Measurements from ENCODE around the gene ALOX12B.

The ALOX12B gene

GRCh38 chr17:8087075-8087951, at the start of gene ALOX12B:
Gene ALOX12B, minus strand, starts transcription at chr17:8087716. Its CDS starts 274 bp downstream, at chr17:8087442.
- no peak for DNase-seq (ENCODE audit: low spot score)

GRCh38 chr17:8133941-8134340, 46.4 kb upstream of the ALOX12B start:
- DNase-seq (ENCODE audit: low spot score): no peak

GRCh38 chr17:8133399-8133798, 45.9 kb upstream of the ALOX12B start:
- DNase-seq (ENCODE audit: low spot score): no peak

DNA sequence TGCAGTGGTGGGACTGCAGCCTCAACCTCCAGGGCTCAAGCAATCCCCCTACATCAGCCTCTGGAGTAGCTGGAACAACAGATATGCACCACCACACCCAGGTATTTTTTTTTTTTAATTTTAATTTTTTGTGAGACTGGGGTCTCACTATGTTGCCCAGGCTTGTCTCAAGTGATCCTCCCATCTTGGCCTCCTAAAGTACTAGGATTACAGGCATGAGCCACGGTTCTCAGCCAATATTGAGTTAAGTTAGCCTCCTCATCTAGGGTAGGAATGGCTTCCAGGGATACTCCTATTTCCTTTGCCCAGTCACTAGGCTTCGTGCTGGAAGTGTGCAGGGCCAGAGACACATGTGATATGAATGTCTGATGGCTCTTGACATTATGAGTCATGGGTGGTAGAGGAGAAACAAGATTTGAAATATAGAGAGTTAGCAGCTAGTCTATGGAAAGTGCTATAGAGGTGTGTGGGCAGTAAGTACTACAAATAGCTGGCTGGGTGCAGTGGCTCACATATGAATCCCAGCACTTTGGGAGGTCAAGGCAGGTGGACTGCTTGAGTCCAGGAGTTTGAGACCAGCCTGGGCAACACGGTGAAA, 44.4 kb upstream of the ALOX12B start:
- DNase-seq (ENCODE audit: low spot score): no peak

- no peak for DNase-seq (ENCODE audit: low spot score)
Measured at GRCh38 chr17:8128125-8128784, 40.7 kb upstream of the ALOX12B start.

DNA sequence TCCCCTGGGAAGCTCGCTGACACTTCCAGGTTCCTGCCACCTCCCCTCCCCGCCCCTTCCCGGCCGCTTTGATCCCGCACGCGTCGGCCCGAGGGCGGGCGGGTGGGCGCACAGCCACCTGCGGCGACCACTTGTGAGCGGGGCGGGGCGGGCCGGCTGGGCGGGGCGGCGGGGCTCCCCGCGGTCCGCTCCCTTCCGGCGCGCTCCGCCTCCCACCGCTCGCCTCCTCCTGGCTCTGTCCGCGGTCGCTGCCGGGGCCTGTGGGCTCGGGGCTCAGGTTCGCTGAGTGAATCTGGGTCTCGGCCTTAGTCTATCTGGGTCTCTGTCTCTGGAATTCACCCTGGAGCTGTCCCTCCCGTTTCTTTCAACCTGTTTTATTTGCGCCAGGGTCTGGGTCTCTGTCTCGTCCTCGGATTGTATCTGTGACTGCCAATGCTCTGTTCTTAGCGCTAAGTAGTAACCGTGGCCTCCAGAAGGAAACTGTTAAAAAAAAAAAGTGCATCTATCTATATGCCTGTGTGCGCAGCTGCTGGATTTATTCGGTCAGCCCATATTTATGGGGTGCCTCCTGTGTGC, 39.1 kb upstream of the ALOX12B start:
- DNase-seq (ENCODE audit: low spot score): peak; percentile 33

DNA sequence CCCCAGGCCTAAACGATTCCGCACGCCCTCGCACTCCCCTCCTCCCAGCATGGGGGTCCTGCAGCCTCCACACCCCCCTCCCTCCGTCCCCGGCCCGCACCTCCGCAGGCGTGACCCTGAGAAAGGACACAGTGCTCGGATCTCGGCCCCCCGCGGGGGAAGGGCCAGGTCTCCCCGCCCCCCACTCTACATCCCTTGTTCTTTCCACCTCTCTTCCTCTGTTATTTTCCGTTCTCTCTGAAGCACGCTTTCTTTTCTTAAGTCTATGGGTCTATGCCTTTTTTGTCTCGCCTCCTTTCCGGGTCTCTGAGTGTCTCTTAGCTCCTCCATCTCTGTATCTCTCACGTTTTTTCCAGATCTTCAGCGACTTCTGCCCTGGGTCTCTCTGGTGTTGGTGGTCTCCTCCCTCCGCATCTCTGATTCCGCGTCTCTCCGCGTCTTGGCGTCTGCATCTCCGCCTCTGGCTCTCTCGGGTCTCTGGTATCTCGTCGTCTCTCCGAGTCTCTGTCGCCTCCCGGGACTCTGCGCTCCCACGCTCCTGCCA, 38.5 kb upstream of the ALOX12B start:
- DNase-seq (ENCODE audit: low spot score): no peak

DNA sequence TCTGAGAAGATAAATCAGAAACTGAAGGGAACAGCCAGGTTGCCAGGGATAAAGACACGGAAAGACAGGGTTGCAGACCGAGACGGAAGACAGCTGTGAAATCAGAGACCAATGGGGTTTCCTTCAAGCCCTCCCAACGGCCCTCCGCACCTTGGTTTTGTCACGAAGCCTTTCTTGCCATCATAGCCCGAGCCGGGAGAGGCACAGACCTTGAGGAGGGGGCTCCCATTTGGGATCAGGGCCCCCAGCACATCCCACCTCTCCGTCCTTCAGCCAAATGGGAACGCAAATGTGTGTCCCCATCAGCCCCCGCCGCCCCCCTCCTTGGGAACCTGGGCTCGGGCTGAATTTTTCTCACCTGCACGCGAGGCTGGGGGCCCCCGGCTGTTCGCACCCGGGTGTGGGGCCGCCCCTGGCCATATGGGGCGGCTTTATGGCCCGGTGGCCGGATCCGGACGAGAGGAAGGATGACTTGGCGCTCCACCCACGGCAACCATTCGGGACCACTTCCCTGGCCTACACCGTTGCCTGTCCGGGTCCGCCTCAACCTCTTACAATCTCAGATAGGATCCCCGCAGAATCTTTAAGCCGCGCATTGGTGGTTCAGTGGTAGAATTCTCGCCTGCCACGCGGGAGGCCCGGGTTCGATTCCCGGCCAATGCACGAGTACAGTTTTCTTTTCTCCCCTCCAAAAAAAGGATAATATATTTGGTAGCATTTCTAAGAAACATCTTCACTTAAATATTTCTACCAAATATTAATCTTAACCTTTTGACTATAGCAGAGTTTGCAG, 37.8 kb upstream of the ALOX12B start:
- peak; percentile 86 for DNase-seq (ENCODE audit: low spot score)

GRCh38 chr17:8124350-8125153, 37.0 kb upstream of the ALOX12B start:
- DNase-seq (ENCODE audit: low spot score): no peak

- no peak for DNase-seq (ENCODE audit: low spot score)
Measured at GRCh38 chr17:8123695-8124349, 36.3 kb upstream of the ALOX12B start, which contains the start of gene HES7. Gene HES7, minus strand, starts transcription at chr17:8124106. Its CDS starts 22 bp downstream, at chr17:8124084.

- DNase-seq (ENCODE audit: low spot score): no peak
Measured at GRCh38 chr17:8122924-8123694, 35.6 kb upstream of the ALOX12B start.

DNA sequence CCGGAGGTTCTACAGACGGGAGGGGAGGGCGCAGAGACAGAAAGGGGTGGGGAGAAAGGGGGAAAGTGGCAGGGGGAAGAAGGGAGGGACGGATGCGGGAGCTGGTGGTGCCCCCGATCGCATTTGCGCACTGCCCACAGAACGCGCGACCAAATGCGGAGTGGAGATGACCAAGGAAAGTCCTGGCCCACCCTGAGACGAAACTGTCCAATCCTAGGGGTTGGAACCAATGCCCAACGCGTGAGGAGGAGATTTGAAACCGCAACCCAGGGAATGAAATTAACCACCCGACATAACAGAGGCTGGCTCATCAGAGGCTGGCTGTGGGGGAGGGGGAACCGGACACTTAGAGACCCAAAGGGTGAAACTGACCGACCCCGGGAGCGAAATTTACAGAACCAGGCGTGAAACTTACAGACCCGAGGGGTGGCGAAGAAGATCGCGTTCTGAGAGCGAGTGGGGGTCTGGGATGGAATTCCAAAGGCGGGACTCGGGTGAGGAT, 35.0 kb upstream of the ALOX12B start:
- DNase-seq (ENCODE audit: low spot score): no peak

DNA sequence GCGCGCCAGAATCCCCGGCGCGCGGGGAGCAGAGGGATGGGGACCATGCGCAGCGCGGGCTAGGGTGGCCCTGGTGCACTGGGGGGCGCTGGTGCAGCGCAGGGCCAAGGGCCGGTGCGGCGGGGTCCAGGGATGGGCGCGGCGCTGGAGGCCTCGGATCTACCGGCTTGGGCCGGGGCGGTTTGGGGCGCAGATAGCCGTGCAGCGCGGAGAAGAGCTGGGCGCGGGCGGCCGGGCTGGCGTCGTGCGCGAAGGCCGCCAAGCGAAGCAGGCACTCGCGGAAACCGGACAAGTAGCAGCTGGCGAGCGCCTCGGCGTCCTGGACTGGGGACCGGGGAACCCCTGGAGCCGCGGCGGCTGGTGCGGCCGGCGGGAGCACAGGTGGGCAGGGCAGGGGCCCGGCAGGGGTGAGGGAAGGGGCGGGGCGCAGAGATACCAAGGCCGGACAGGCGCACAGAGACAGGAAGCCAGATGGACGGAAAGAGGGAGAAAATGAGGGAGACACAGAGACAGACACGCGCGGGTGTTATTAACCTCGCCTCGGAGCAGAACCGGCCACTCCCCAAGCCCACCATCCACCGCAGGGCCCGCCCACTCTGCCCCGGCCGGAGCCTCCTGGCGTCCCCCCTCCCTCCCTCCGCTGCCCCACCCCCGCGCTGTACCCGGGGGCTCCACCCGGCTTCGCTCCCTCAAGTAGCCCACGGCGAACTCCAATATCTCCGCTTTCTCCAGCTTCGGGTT, 34.3 kb upstream of the ALOX12B start:
- no peak for DNase-seq (ENCODE audit: low spot score)

DNA sequence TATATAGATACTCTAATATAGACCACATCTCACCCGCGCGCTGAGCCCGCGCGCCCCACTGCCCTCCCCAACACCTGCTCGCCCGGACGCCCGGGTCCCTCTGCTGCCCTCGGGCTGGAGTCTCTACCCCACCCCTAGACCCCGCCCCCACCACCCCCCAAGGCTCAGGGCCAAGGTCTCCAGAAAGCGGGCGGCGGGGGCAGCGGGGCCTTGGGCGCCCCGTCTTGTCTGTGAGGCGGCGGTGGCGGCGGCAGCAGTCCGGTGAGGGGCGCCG, 33.8 kb upstream of the ALOX12B start:
- DNase-seq (ENCODE audit: low spot score): no peak

DNA sequence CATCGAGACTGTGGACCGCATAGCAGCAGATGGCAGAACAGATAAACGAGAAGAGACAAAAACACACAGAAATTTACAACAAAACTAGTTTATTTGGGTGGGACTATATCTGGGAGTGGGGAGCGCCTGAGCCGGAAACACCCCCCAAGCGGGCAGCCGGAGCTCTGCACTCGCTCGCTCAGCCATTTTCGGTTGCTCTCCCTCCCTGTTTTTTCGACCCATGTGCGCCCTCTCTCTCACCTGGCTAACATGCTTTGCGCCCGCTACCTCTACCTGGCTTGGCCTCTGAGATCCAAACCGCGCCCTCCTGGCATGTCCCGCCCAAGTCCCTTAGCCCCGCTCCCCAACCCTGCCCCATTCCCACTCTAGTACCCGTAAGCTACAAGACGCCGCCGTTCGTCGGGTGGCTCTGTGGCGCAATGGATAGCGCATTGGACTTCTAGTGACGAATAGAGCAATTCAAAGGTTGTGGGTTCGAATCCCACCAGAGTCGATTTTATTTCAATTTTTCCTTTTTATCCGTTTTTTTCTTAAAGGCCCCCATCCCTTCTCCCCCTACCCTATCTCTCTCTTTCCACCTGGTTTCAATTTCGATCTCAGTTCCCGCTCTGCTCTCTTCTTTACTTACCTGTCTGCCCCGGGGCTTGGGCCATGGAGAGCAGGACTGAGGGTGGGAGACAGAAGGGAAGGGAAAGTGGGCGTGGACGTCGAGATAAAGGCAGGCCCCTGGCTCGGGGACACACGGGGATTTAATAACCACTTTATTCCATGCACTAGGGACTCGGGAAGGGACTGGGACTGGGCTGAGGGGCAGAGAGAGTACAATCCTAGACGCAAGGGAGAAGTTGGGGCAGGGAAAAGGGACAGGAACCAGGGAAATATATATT, 33.2 kb upstream of the ALOX12B start:
- peak; percentile 55 for DNase-seq (ENCODE audit: low spot score)

- DNase-seq (ENCODE audit: low spot score): peak; percentile 88
Measured at GRCh38 chr17:8119581-8120519, 32.3 kb upstream of the ALOX12B start.
